Raji (cell line): Measurements from ENCODE around the gene DIAPH1.

Experiments
- POLR2A ChIP-seq: IDR thresholded peaks from 2 replicates; pipeline ENCODE4 v1.6.1; 2011; ENCODE audit warnings: low read depth, low read length, control low read depth; ENCODE audit not compliant: insufficient read depth

The DIAPH1 gene

GRCh38 chr5:141605523-141606277 is 13.1 kb downstream of the DIAPH1 start:
- no peak for TF ChIP-seq POLR2A

DNA sequence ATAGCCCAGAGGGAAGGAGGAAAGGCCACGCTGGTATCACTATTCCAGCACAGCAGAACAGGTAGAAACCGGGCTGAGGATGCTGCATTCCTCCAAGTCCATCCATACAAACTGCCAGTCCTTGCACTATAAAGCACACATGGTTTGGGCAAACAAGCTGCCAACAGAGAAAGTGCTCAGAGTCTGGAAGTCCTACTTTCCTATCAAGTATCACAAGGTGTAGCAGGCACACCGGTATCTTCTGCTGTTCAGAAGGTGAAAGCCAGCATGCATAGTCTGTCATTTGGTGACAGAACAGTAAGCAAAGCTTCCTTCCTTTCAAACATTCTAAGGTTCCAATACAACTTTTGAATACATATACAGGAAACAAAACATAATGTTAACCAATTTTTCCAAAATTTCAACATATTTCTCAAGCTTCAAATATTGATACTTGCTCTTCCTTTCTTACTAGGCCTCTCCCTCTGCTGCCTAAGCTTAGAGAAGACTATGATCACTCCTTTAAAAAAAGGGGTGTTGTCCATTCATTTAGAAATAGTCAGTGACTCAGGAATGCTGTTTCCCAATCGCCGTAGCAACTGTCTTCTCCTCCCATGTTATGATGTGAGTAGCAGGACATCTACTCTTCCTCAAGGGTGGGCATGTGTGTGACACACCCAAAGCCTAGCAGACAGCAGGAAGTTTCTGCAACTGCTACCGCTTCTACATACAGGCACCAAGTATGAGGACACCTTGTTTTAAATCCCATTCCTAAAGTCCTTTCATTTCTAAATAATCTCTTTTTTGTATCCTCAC is 14.7 kb downstream of the DIAPH1 start:
- TF ChIP-seq POLR2A: no peak

GRCh38 chr5:141602606-141603005 is 16.2 kb downstream of the DIAPH1 start:
- TF ChIP-seq POLR2A: no peak

DNA sequence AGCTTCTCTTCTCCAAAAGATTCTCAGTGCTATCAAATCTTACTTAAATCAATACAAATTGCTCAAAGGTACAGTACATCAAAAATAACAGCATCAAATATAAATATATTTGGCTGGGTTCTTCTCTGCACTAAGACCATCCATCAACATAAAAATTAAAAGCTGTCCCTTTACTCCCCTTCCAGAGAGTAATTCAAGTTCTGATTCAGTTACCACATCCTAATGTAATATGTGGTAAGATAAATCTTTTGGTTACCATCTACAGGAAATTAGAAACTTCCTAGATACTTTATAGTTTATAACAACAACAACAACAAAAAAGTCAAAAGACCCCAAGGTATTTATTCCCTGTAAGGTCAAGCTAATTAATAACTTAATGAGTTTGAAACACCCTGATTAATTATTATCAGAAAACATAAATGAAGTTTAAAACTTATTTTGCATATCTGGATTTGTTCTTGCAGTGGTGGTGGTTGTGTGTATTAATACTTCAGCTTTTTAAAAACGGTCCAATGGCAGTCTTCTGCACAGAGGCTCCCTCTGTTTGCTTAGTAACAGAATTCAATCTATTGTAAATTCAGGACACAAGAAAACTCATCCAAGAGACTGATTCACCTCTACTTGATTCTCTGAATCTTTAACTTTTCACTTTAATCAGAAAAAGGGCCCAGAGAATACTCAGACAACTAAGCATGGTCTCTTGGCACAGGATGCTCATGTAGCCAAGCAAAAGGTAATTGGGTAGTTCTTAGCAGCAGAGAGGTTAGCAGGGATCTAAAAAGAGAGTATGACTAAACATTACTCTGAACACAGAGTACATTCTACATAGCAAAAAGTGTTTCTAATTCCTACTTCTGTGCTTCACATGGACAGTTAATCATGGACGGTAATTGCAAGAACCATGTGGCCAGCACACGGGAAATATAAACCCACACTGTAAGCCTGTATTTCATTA is 20.1 kb downstream of the DIAPH1 start:
- TF ChIP-seq POLR2A: no peak

GRCh38 chr5:141597814-141598213 is 21.0 kb downstream of the DIAPH1 start:
- TF ChIP-seq POLR2A: no peak

DNA sequence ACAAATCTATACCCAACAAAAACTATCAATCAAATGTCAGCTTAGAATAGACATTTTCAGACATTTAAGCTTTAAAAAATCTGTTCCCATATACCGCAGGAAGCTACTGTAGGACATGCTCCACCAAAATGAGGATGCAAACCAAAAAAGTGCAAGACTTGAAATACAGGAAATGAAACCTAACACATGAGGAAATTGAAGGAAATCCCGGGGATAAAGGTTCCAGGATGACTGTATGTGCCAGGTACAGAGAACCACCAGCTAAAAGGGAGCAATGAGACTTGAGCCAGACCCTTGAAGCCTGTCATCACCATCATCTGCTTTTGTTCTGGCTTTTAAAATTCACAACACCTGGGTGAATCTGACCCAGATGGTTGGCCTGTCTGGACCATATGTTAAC is 21.4 kb downstream of the DIAPH1 start:
- no peak for TF ChIP-seq POLR2A

DNA sequence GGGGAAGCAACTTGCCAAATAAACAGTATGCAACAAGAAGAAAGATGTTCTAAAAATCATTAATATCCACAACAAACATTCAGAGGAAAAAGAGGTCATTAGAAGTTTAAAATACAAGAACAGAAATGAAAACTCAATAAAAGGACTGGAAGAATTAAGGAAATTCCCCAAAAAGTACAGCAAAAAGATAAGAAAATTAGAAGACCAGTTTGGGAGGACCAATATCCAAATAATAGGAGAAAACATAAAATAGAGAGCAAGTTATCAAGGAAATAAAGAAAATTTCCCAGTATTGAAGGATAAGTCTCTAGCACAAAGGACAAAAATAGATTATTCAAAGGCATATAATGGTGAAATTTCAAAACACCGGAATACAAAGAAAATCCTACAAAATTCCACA is 21.9 kb downstream of the DIAPH1 start:
- no peak for TF ChIP-seq POLR2A

- no peak for TF ChIP-seq POLR2A
Observed at GRCh38 chr5:141590127-141590526, 28.7 kb downstream of the DIAPH1 start.

GRCh38 chr5:141586246-141586645 is 32.6 kb downstream of the DIAPH1 start:
- TF ChIP-seq POLR2A: no peak

- TF ChIP-seq POLR2A: no peak
Observed at GRCh38 chr5:141585594-141585993, 33.2 kb downstream of the DIAPH1 start.

GRCh38 chr5:141574122-141574510 is 44.7 kb downstream of the DIAPH1 start:
- no peak for TF ChIP-seq POLR2A

- TF ChIP-seq POLR2A: no peak
Observed at GRCh38 chr5:141573489-141574121, 45.2 kb downstream of the DIAPH1 start.

- TF ChIP-seq POLR2A: no peak
Observed at GRCh38 chr5:141570655-141571054, 48.1 kb downstream of the DIAPH1 start.

DNA sequence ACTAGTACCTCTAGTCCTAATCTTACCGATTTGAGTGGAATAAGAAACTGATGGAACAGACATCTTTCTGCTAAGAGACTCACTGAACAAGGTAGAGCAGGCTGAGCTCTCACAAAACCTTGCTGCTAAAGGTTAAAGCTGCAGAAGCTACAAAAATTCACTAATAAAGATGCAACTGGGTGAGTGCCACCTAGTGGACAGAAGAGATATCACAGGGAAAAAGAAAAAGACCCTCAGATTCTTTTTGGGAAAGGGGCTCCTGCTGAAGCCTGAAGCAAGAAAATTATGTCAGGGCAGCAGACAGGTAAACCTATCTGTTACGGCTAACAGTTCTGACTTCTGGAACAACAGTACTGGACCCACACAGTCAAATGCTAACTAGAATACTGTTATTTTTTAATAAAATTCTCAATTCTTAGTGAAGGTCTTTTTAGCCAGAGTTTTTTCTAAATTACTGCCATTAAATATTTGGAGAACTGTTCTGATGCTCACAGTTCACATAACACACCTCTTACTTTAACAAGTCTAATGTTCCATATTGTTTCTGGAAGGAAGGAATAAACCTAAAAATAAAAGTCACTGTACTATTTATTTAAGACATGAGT is 51.2 kb downstream of the DIAPH1 start:
- TF ChIP-seq POLR2A: no peak

GRCh38 chr5:141565826-141566570 is 52.8 kb downstream of the DIAPH1 start:
- no peak for TF ChIP-seq POLR2A
